ENCODE data around the gene GPER1.

Gene GPER1

DNA sequence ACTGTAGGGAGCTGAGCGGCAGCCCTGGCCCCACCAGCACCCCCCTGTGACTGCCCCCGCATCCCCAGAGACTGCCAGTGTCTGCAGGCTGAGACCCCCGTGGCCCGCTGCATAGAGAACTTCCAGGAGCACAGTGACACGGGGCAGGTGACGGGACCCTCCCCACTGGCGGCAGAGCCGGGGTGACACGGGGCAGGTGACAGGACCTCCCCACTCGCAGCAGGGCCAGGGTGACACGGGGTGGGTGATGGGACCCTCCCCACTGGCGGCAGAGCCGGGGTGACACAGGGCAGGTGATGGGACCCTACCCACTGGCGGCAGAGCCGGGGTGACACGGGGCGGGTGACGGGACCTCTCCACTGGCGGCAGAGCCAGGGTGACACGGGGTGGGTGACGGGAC is 2.3 kb downstream of the GPER1 start:
- DNase-seq (ENCODE audit: low spot score) = no peak

GRCh38 chr7:1090686-1091643 is 3.1 kb downstream of the GPER1 start:
- no peak for DNase-seq (ENCODE audit: low spot score)

DNA sequence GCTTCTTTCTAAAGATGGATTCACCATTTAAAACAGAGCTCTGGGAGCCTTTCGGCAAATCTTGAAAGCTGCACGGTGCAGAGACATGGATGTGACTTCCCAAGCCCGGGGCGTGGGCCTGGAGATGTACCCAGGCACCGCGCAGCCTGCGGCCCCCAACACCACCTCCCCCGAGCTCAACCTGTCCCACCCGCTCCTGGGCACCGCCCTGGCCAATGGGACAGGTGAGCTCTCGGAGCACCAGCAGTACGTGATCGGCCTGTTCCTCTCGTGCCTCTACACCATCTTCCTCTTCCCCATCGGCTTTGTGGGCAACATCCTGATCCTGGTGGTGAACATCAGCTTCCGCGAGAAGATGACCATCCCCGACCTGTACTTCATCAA is 3.7 kb downstream of the GPER1 start:
- DNase-seq (ENCODE audit: low spot score) = no peak

- DNase-seq (ENCODE audit: low spot score) = no peak
Measured at GRCh38 chr7:1092161-1092632, 4.3 kb downstream of the GPER1 start.

GRCh38 chr7:1092806-1093501 is 5.0 kb downstream of the GPER1 start:
- no peak for DNase-seq (ENCODE audit: low spot score)

DNA sequence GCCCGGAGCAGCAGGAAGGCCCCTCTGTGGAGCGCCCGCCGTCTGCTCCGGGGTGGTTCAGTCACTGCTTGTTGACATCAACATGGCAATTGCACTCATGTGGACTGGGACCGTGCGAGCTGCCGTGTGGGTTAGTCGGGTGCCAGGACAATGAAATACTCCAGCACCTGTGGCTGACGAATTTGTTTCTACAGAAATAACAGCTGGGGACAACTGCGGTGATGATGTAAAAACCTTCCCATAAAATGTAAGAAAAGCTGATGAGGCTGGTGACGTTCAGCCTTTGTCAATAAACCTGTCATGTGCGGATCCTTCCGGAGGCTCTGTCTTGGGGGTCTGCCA is 5.6 kb downstream of the GPER1 start:
- no peak for DNase-seq (ENCODE audit: low spot score)

DNA sequence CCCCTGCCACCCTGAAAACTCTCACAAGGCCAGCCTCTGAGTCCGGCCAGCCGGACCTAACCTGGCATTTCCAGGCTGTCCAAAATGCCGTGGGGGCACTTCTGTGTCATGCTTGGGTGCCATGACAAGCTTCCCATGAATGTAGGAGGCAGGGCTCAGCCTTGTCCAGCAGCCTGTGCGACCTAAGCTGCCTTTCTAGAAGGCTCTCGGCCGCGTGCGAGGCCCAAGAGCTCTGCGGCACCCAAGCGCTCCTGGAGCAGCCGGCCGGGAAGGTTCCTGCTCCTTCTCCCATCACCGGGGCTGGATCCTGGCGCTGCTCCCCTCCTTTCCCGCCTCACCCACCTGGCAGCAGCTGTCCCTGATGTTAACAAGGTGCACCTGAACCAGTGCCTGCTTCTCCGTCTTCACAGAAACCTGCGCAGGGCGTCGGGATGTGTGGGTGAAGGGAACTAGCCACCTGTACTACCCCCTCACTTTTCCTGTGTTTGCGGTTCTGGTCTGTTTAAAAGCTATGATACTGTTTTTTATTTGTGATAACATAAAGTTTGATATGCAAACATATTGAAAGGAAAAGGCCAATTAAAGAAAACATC is 6.1 kb downstream of the GPER1 start:
- DNase-seq (ENCODE audit: low spot score) = no peak

GRCh38 chr7:1094870-1095269 is 7.0 kb downstream of the GPER1 start:
- no peak for DNase-seq (ENCODE audit: low spot score)

DNA sequence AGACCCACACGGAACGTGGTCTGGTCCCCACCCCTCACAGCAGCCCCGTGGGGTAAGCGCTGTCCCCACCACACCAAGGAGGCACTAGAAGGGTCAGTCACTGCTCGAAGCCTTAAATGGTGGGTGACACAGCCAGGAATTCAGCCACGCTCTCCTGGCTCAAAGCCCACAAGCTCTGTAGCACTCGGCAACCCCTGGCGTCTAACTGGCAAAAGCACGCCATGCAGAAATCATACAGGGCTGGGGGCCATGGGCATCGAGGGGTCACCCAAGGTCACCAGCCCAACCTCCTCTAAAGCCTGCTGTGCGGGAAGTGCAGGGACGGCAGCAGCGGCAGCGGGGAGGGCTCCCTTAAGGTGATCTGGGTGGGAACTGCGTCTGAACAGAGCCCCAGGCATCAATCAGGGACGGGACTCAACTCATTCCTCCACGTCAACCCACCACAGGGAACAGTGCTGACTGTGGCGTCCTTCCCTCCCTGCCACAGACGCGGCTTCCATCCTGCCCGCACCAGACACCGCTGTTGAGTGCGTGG is 7.8 kb downstream of the GPER1 start:
- DNase-seq (ENCODE audit: low spot score) = no peak

DNA sequence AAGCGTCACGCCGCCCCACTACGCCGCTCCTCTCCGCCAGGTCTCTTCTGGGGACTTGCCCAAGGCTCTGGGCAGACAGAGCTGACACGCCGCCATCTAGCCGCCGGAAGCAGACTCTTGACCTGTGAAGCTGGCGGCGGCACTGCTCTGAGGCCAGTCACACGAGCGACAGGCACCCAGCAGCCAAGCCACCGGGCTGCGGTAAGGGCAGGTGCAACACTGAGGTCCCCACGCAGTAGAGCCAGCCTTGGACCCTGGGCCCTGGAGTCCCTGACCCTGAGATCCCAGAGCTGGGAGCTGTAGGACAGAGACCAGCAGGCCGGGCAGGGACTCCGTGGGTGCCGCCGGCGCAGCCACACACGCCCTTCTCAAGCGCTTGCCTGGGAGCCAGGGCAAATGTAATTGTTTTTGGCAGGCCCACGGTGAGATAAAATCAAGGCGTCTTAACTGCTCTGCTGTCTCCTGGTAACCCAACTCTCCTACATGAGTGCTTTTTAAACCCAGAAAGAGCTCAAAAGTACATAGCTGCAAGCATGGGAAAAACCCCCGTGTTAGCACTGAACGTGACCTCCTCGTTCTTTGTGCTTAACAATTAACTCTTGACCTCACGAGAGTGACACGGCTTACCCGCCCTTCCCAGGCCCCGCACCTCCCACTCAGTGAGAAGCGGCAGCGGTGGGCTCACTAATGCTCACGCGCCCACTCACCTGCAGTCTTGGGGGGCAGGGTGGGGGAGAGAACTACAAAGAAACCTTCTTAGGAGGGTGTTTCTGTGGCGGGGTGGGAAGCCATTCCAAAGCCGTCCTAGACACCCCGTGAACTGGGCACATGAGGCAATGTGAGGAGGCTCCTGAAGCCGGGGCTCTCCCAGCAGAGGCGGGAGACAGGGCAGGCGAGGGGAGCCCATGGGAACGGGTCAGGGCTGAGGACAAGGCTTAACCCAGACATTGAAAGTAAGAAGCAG is 8.5 kb downstream of the GPER1 start:
- no peak for DNase-seq (ENCODE audit: low spot score)

- no peak for DNase-seq (ENCODE audit: low spot score)
Measured at GRCh38 chr7:1097120-1097504, 9.2 kb downstream of the GPER1 start.

GRCh38 chr7:1098243-1099153 is 10.6 kb downstream of the GPER1 start:
- no peak for DNase-seq (ENCODE audit: low spot score)

DNA sequence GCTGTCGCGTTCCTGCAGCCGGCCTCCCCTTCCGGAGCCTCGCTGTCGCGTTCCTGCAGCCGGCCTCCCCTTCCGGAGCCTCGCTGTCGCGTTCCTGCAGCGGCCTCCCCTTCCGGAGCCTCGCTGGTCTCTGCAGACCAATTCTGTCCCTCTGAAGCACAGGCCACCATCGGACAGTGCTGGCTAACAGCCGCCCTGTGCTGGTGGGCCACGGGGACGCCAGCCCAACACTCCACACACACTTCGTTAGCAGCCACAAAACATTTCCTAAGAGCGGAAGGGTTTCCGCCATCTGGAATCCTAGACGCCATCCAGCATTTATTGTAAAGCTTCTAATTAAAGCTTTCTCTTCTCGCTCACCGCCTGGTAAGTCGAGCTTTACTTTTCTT is 11.2 kb downstream of the GPER1 start:
- DNase-seq (ENCODE audit: low spot score) = no peak

DNA sequence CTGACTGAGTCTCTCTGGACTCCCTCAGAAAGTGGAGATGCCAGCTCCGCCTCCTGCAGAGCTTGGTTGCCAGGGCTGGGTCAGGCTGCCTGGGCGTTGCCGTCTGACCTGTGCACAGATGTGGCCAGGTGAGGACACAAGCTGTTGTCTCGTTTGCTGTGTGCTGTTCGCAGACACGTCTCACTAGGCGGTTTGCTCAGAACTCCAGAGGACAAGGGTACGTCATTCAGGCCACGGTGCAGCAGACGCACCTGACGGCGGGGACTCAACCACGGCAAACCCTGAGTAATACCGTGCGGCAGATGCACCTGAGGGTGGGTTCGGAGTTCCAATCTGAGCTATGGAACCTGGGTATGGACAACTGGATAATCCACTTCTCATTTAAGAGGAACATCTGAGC is 11.7 kb downstream of the GPER1 start:
- no peak for DNase-seq (ENCODE audit: low spot score)

DNA sequence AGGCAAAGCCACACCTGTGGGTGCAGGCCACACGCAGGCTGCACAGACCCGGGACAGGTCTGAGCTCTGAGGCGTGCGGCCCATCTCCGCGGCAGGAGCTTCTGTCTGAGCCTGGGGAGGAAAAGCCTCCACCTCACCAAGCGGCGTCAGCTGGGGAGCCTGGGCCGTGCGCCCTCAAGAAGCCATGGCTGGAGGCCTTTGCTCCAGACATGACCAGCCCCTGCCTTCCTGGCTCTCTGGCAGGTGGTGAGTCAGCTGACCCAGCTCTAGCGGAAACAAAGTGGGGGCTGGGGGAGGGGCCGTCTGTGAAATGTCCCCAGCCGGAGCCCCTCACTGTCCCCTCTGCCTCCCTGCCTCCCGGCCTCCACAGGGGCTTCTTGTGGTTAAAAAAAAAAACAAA is 12.5 kb downstream of the GPER1 start:
- DNase-seq (ENCODE audit: low spot score) = no peak

DNA sequence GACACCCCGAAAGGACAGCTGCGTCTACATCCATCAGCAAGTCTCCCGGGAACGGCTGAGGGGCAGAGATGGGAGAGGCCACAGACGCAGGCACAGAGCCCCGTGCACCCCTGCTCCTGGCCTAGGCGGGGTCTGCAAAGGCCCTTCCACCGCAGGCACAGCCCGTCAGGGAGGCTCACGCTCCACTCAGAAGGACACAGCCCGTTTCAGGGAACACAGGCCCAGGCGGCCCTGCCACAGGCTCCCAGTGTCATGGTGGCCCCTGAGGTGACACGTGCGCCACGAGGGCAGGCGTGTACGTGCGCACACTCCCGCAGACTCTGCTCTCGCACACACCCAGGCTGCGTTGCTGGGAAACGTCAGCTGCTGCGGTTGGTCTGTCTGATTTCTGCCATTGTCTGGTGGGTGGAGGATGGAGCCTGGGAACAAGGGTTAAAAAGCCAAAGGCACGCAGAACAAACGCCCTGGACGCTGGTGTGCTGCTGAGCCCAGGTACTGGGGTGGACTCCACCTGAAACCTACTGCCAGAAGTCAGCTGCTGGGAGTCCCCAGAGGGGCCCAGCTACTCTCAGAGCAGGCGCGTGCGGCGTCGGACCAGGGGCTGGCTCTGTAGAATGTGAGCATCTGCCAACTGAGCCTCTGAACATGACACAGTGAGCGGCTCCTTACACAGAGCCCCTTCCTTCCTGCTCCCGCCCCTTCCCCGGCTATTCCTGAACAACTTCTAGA is 13.1 kb downstream of the GPER1 start:
- no peak for DNase-seq (ENCODE audit: low spot score)

DNA sequence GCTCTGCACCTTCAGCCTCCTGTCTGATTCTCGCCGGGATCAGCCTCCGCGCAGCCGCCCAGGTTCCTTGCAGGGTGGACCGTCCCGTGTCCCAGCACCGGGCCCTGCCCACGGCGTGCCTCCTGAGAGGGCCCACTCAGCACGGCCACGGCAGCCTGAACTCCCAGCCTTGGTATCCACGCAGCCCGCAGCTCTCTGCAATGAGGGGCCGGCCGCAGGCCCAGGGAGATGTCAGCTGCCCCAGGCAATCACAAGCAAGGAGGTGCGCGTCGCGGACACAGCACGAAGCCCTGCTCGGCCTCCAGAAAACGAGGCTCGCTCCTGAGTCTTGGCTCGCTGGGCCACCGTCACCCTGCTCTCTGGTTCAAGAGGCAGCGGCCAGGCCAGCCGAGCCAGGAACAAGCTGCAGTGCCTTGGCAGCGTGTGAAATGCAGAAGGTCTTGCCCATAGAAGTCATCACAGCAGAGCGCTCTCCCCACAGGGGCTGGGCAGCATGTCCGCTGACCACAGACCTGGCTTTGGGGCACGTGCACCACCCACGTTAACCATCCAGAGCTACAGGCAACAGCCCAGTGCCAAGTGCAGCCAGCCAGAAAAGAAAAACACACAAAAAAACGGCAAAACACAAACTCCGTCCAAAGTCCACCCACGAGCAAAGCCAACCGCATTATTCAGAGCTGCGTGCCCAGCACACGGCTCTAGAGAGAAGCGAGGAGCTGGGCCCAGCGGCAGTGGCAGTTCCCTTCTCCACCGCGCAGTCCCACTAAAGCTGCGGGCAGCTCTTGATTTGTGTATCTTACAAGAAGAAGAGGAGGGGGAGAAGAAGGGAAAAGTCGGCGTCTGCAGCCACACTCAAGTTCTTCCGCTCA is 13.9 kb downstream of the GPER1 start:
- no peak for DNase-seq (ENCODE audit: low spot score)

GRCh38 chr7:1103009-1103788 is 15.3 kb downstream of the GPER1 start:
- DNase-seq (ENCODE audit: low spot score) = no peak
